ENCODE data around the gene BCL11A. TPM values are rescaled to one million over a fixed set of nuclear protein-coding genes. Genes with fewer than 3 reads are reported as not detected.

The BCL11A gene
- polyA plus RNA-seq, 1 donor from 2014 or later = 44.0 TPM

GRCh38 chr2:60406192-60406591 lies 147.3 kb downstream of the BCL11A start:
- Histone ChIP-seq H3K9me2 (ENCODE audit: insufficient read depth, low read length) (no peaks in the 10 kb centered on the region), H3K27ac (ENCODE audit: low read length) (no peak overlapping the region), H3K79me2 (replicated peaks; ENCODE audit: insufficient read depth, low read length) (no peaks in the 10 kb centered on the region), H3K9me3 (ENCODE audit: low read length) (no peaks in the 10 kb centered on the region), H3K4me3 (ENCODE audit: low read length) (no peak overlapping the region), H3K27me3 (ENCODE audit: insufficient read depth, low read depth, low read length) (no peaks in the 10 kb centered on the region), H4K20me1 (ENCODE audit: insufficient read depth) (no peaks in the 10 kb centered on the region), H3K9ac (ENCODE audit: low read length) (no peak overlapping the region), H2AFZ (ENCODE audit: low read depth, low read length) (no peak overlapping the region), H3F3A (ENCODE audit: insufficient read depth, low read length, poor library complexity, severe bottlenecking) (no peaks in the 10 kb centered on the region), H3K4me2 (ENCODE audit: low read length) (no peak overlapping the region), H3K36me3 (ENCODE audit: insufficient read depth, low read length) (no peaks in the 10 kb centered on the region)
- TF ChIP-seq EZH2 (IDR thresholded peaks at IDR 0.05; ENCODE audit: borderline replicate concordance, insufficient read depth, low read length, poor library complexity, severe bottlenecking) (no peak), MXI1 (conservative IDR thresholded peaks at IDR 0.05; ENCODE audit: poor library complexity, severe bottlenecking) (no peak), EP300 (conservative IDR thresholded peaks at IDR 0.05; ENCODE audit: poor library complexity, severe bottlenecking) (no peak), POLR2AphosphoS5 (IDR thresholded peaks at IDR 0.05) (no peak), REST (IDR thresholded peaks at IDR 0.05; ENCODE audit: borderline replicate concordance) (no peak)

- H3K36me3 ChIP-seq (ENCODE audit: insufficient read depth, low read length) = no peaks in the 10 kb centered on the region
- no peak overlapping the region for H2AFZ ChIP-seq (ENCODE audit: low read depth, low read length)
- H3K9me3 ChIP-seq (ENCODE audit: low read length) = no peaks in the 10 kb centered on the region
- H3K79me2 ChIP-seq (replicated peaks; ENCODE audit: insufficient read depth, low read length) = no peaks in the 10 kb centered on the region
- H3K4me2 ChIP-seq (ENCODE audit: low read length) = no peak overlapping the region
- no peak for TF ChIP-seq SMC3 (conservative IDR thresholded peaks at IDR 0.05; ENCODE audit: poor library complexity)
- TF ChIP-seq REST (IDR thresholded peaks at IDR 0.05; ENCODE audit: borderline replicate concordance) = no peak
- TF ChIP-seq MXI1 (conservative IDR thresholded peaks at IDR 0.05; ENCODE audit: poor library complexity, severe bottlenecking) = no peak
- TF ChIP-seq EZH2 (IDR thresholded peaks at IDR 0.05; ENCODE audit: borderline replicate concordance, insufficient read depth, low read length, poor library complexity, severe bottlenecking) = no peak
- no peak for TF ChIP-seq RAD21 (conservative IDR thresholded peaks at IDR 0.05)
- TF ChIP-seq POLR2AphosphoS5 (IDR thresholded peaks at IDR 0.05) = no peak
- TF ChIP-seq TAF1 (IDR thresholded peaks at IDR 0.05; ENCODE audit: low read depth) = no peak
- TF ChIP-seq CTCF (IDR thresholded peaks at IDR 0.05; ENCODE audit: poor library complexity, severe bottlenecking) = no peak
- no peak overlapping the region for H3K27ac ChIP-seq (ENCODE audit: low read length)
- H3F3A ChIP-seq (ENCODE audit: insufficient read depth, low read length, poor library complexity, severe bottlenecking) = no peaks in the 10 kb centered on the region
- no peaks in the 10 kb centered on the region for H4K20me1 ChIP-seq (ENCODE audit: insufficient read depth)
- no peak overlapping the region for H3K9ac ChIP-seq (ENCODE audit: low read length)
- H3K9me2 ChIP-seq (ENCODE audit: insufficient read depth, low read length) = no peaks in the 10 kb centered on the region
- H3K4me3 ChIP-seq (ENCODE audit: low read length) = no peak overlapping the region
- H3K27me3 ChIP-seq (ENCODE audit: insufficient read depth, low read depth, low read length) = no peaks in the 10 kb centered on the region
Observed at GRCh38 chr2:60405271-60405919, 148.1 kb downstream of the BCL11A start.
